NB4 (cell line): ENCODE measurements around the gene ZNF132.
A peak's percentile ranks its signal among the peaks of the same experiment; 100 is the strongest.

Experiments
- DNase-seq: peaks from one replicate; pipeline ENCODE4 v3.0.0; 2010; ENCODE audit warnings: low read depth
- H3K4me3 ChIP-seq: one replicate; pipeline ENCODE4 v1.5.1; 2011; ENCODE audit warnings: mild to moderate bottlenecking, low read depth, low read length, moderate library complexity
- CTCF ChIP-seq: IDR thresholded peaks from one replicate; pipeline ENCODE4 v1.5.1; 2012; ENCODE audit warnings: low read depth, low read length
- MAX ChIP-seq: IDR thresholded peaks from 2 replicates; pipeline ENCODE4 v1.6.1; 2011; ENCODE audit warnings: low read depth, low read length
- MYC ChIP-seq: IDR thresholded peaks from 2 replicates; pipeline ENCODE4 v1.6.1; 2011; ENCODE audit warnings: low read depth, low read length
- POLR2A ChIP-seq: IDR thresholded peaks from 2 replicates; pipeline ENCODE4 v1.6.1; 2011; ENCODE audit warnings: mild to moderate bottlenecking; ENCODE audit not compliant: insufficient read length; ENCODE audit errors: extremely low read depth

ZNF132 gene

GRCh38 chr19:58386576-58387337 is 53.2 kb downstream of the ZNF132 start, which contains the start of gene RPS5:
Gene RPS5, plus strand, starts transcription at chr19:58387269. Its CDS starts 869 bp downstream, at chr19:58388138.
- DNase-seq: peak; percentile 99
- no peak for TF ChIP-seq CTCF
- TF ChIP-seq POLR2A: peak; percentile 89
- TF ChIP-seq MYC: peak; percentile 94
- TF ChIP-seq MAX: peak; percentile 91
- peak within 1 kb of the TSS; percentile 99 for H3K4me3 ChIP-seq

- peak overlapping the region; percentile 82 for H3K4me3 ChIP-seq
- peak; percentile 48 for DNase-seq
- no peak for TF ChIP-seq MAX
- no peak for TF ChIP-seq CTCF
- no peak for TF ChIP-seq MYC
- no peak for TF ChIP-seq POLR2A
These were observed 53.9 kb downstream of the ZNF132 start for GRCh38 chr19:58385891-58386575.

- DNase-seq: no peak
- peak overlapping the region; percentile 82 for H3K4me3 ChIP-seq
- no peak for TF ChIP-seq CTCF
These were observed 54.6 kb downstream of the ZNF132 start for GRCh38 chr19:58385313-58385890.

- TF ChIP-seq MAX (no peak), MYC (no peak), CTCF (no peak), POLR2A (no peak)
- DNase-seq: no peak
- H3K4me3 ChIP-seq: no peak overlapping the region
These were observed 56.9 kb downstream of the ZNF132 start for GRCh38 chr19:58382997-58383603.
